GM06990 (cell line): Measurements from ENCODE around the gene TNFRSF1A.

Experiments
- DNase-seq: peaks from one replicate; pipeline ENCODE4 v3.0.0-alpha.2; 2011; ENCODE audit not compliant: insufficient read length; ENCODE audit errors: extremely low read depth
- H3K27me3 ChIP-seq: replicated peaks from 2 replicates; pipeline ENCODE4 v1.6.0; 2011; ENCODE audit warnings: low read length; ENCODE audit not compliant: control insufficient read depth, insufficient read depth
- H3K36me3 ChIP-seq: 2 replicates; pipeline ENCODE4 v1.5.1; 2011; ENCODE audit warnings: low read length; ENCODE audit not compliant: control insufficient read depth, insufficient read depth
- H3K4me3 ChIP-seq: replicated peaks from 2 replicates; pipeline ENCODE4 v1.5.1; 2011; ENCODE audit warnings: low read depth, mild to moderate bottlenecking, control low read depth, low read length
- CTCF ChIP-seq: IDR thresholded peaks from 2 replicates; pipeline ENCODE4 v1.5.1; 2011; ENCODE audit warnings: low read length, control low read depth, mild to moderate bottlenecking, inconsistent platforms; ENCODE audit not compliant: insufficient read depth, poor library complexity, severe bottlenecking

Gene TNFRSF1A

GRCh38 chr12:6329703-6330064, 12.2 kb downstream of the TNFRSF1A start:
- Histone ChIP-seq H3K36me3 (no peaks in the 10 kb centered on the region), H3K27me3 (no peaks in the 10 kb centered on the region), H3K4me3 (no peak overlapping the region)
- TF ChIP-seq CTCF = no peak
- no peak for DNase-seq

- no peak for DNase-seq
- Histone ChIP-seq H3K4me3 (no peak overlapping the region), H3K27me3 (no peaks in the 10 kb centered on the region), H3K36me3 (no peaks in the 10 kb centered on the region)
- TF ChIP-seq CTCF = no peak
Observed at GRCh38 chr12:6328945-6329702, 12.8 kb downstream of the TNFRSF1A start.

- Histone ChIP-seq H3K36me3 (no peaks in the 10 kb centered on the region), H3K4me3 (no peak overlapping the region)
Observed at GRCh38 chr12:6328045-6328779, 13.7 kb downstream of the TNFRSF1A start.

GRCh38 chr12:6327229-6328041, 14.4 kb downstream of the TNFRSF1A start:
- Histone ChIP-seq H3K27me3 (no peaks in the 10 kb centered on the region), H3K4me3 (no peak overlapping the region), H3K36me3 (no peaks in the 10 kb centered on the region)
- TF ChIP-seq CTCF = no peak
- DNase-seq = no peak

More at GRCh38 chr12:6328045-6328779, 13.7 kb downstream of the TNFRSF1A start:
- TF ChIP-seq CTCF = no peak
- no peaks in the 10 kb centered on the region for H3K27me3 ChIP-seq
- no peak for DNase-seq

- peak; percentile 31 for TF ChIP-seq CTCF
- DNase-seq = no peak
- H3K4me3 ChIP-seq = no peak overlapping the region
- no peaks in the 10 kb centered on the region for H3K36me3 ChIP-seq
- H3K27me3 ChIP-seq = no peaks in the 10 kb centered on the region
Observed at GRCh38 chr12:6326316-6327228, 15.3 kb downstream of the TNFRSF1A start.
